Natural killer cell (primary cell): ENCODE results near the gene MRPS5. TPM values are rescaled to one million over a fixed set of nuclear protein-coding genes. Genes with fewer than 3 reads are reported as not detected.

Experiments used
- ATAC-seq, 3 donors: fragments of 150-1000 bp in 2 of 3; fragments of 200-7000 bp in 1 of 3; cut with Tn5 transposase; 1 replicate in 1 of 3; 2 replicates in 2 of 3; pipeline ENCODE4 v1.10.0; 2021; ENCODE audit warnings: mild to moderate bottlenecking in 2 of 3, moderate library complexity in 2 of 3
- DNase-seq, 2 donors: peaks; one replicate each; pipeline versions ENCODE4 v3.0.0 to v3.0.0-alpha.2; 2013 to 2021; ENCODE audit warnings: mixed read lengths in 1 of 2
- H3K27ac ChIP-seq: one replicate; pipeline ENCODE4 v1.5.1; 2013; ENCODE audit warnings: mild to moderate bottlenecking, low read length
- H3K27me3 ChIP-seq: one replicate; pipeline ENCODE4 v1.6.1; 2013; ENCODE audit warnings: low read length; ENCODE audit not compliant: control insufficient read depth, insufficient read depth
- H3K36me3 ChIP-seq: one replicate; pipeline ENCODE4 v1.6.1; 2013; ENCODE audit warnings: low read length; ENCODE audit not compliant: control insufficient read depth, insufficient read depth
- H3K4me1 ChIP-seq: one replicate; pipeline ENCODE4 v1.6.1; 2013; ENCODE audit warnings: low read length; ENCODE audit not compliant: control insufficient read depth, insufficient read depth
- H3K4me3 ChIP-seq: one replicate; pipeline ENCODE4 v1.5.1; 2013; ENCODE audit warnings: low read length
- H3K9me3 ChIP-seq: one replicate; pipeline ENCODE4 v1.6.1; 2013; ENCODE audit warnings: low read length; ENCODE audit not compliant: control insufficient read depth, insufficient read depth
- H3K27ac Mint-ChIP-seq, 2 donors: one replicate each; pipeline ENCODE4 v1.8.0; 2022; ENCODE audit warnings: mild to moderate bottlenecking in 2 of 2, mixed read lengths in 2 of 2, moderate library complexity in 1 of 2
- H3K27me3 Mint-ChIP-seq, 2 donors: one replicate each; pipeline ENCODE4 v1.8.0; 2022; ENCODE audit warnings: low read depth in 2 of 2, mixed read lengths in 2 of 2
- H3K36me3 Mint-ChIP-seq: one replicate; pipeline ENCODE4 v1.8.0; 2022; ENCODE audit warnings: mixed read lengths
- H3K4me1 Mint-ChIP-seq, 2 donors: one replicate each; pipeline ENCODE4 v1.8.0; 2022; ENCODE audit warnings: mixed read lengths in 2 of 2
- H3K4me3 Mint-ChIP-seq: one replicate; pipeline ENCODE4 v1.8.0; 2022; ENCODE audit warnings: mild to moderate bottlenecking, moderate library complexity, mixed read lengths
- H3K9me3 Mint-ChIP-seq, 2 donors: one replicate each; pipeline ENCODE4 v1.8.0; 2022; ENCODE audit warnings: mixed read lengths in 2 of 2
- CTCF ChIP-seq: fragments of 200-600 bp; IDR thresholded peaks from one replicate; pipeline ENCODE4 v1.8.0; 2022; ENCODE audit warnings: antibody characterized with exemption
- WGBS: methylation state at CpG from one replicate; pipeline ENCODE4 v1.1.7; 2013; ENCODE audit warnings: missing lambda C conversion rate; ENCODE audit not compliant: insufficient coverage; 5-methylcytosine and 5-hydroxymethylcytosine counted together
- intact Hi-C: fragments of 100-400 bp; cut with micrococcal nuclease; formaldehyde crosslinking; loops from one replicate; pipeline ENCODE4 v1.14.2; 2022
- total RNA-seq, 4 donors: library from RNA; stranded (reverse); fragments of 120-200 nt in 1 of 4; gene quantifications; one replicate each; pipeline versions ENCODE4 v1.2.3 to v1.2.4, GENCODE V29; 2013 to 2022

Gene MRPS5
- total RNA-seq, 3 donors from 2014 or later (not counting 1 experiment from before 2014, with no cell fraction given) = 26.4 to 40.0 (median 29.8) TPM

GRCh38 chr2:95075440-95076132 lies 46.0 kb downstream of the MRPS5 start:
- H3K27me3 Mint-ChIP-seq = peaks cover 12 to 14% of the 10 kb centered on the region in 2 donors
- peaks cover 5 to 6% of the 10 kb centered on the region in 2 donors for H3K4me1 Mint-ChIP-seq

GRCh38 chr2:95074663-95075439 lies 46.8 kb downstream of the MRPS5 start:
- peaks cover 43% of the 10 kb centered on the region for H3K4me1 ChIP-seq
- peak in 1 of 2 donors; percentile 83 for DNase-seq
- peaks cover 5 to 6% of the 10 kb centered on the region in 2 donors for H3K4me1 Mint-ChIP-seq
- H3K36me3 Mint-ChIP-seq = no peaks in the 10 kb centered on the region
- no peak for TF ChIP-seq CTCF
- no peaks in the 10 kb centered on the region for H3K9me3 ChIP-seq
- H3K27ac Mint-ChIP-seq = no peak overlapping the region
- H3K27me3 ChIP-seq = no peaks in the 10 kb centered on the region
- 47% methylated on average over 15 of the region's 15 CpGs for WGBS
- no peaks in the 10 kb centered on the region for H3K36me3 ChIP-seq
- peaks cover 12 to 14% of the 10 kb centered on the region in 2 donors for H3K27me3 Mint-ChIP-seq
- no peak overlapping the region for H3K4me3 ChIP-seq
- no peak overlapping the region for H3K27ac ChIP-seq
- intact Hi-C loops = loop anchor here (5.0 kb wide), 1 partner anchor 132 kb away; the partner anchor contains the start of gene ZNF892
- peak in 1 of 3 donors; percentile 28 for ATAC-seq
- no peak overlapping the region for H3K4me3 Mint-ChIP-seq
- H3K9me3 Mint-ChIP-seq = no peaks in the 10 kb centered on the region

More at GRCh38 chr2:95075440-95076132, 46.0 kb downstream of the MRPS5 start:
- 80% methylated on average over 7 of the region's 8 CpGs for WGBS
- Histone ChIP-seq H3K27me3 (no peaks in the 10 kb centered on the region), H3K36me3 (no peaks in the 10 kb centered on the region), H3K4me3 (no peak overlapping the region), H3K9me3 (no peaks in the 10 kb centered on the region), H3K4me1 (peaks cover 43% of the 10 kb centered on the region), H3K27ac (no peak overlapping the region)
- Mint-ChIP-seq H3K4me3 (no peak overlapping the region), H3K36me3 (no peaks in the 10 kb centered on the region), H3K9me3 (no peaks in the 10 kb centered on the region), H3K27ac (no peak overlapping the region)
- intact Hi-C loops = loop anchor here (1.0 to 5.0 kb wide), 2 partner anchors 40 to 132 kb away; partner anchors contain the start of gene ZNF892
- no peak for ATAC-seq
- DNase-seq = peak in 1 of 2 donors; percentile 54
- no peak for TF ChIP-seq CTCF

DNA sequence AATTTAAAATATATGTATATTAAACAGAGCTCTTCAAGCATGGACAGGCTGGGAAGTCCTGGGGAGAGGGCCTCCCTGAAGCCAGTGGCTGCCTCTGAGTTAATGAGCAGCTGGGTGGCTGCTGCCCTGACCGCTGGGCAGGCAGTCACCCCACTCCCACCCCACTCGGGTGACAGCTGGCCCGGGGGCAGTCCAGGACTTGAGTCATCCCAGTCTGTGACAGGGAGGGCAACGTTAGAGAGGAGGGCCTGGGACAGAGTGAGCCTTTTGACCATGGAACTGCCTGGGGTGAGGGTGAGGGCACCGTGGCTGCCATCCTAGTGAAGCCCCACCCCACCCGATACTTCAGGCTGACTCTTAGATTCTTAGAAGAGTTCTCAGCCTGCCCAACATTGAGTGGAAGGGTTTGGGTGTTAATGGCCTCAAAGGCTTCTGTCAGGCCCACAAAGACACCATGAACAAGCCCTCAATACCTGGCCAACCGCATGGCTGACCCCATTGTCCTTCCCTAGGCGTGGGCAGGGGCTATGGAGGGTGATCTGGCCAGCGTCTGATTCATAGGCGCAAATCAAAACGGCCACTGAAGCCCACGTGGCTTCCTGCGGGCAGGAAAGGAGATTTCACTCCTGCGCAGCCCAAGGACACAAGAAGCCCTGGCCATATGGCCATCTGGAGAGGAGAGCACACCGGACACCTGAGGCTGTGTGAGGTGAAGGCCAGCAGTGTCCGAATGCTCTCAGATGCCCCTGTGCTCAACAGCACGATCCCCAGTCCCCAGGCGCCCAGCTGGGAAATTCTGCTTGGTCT lies 47.5 kb downstream of the MRPS5 start:
- intact Hi-C loops = no loop called here
- Mint-ChIP-seq H3K27me3 (peaks cover 12 to 14% of the 10 kb centered on the region in 2 donors), H3K9me3 (no peaks in the 10 kb centered on the region), H3K4me1 (peaks cover 5 to 6% of the 10 kb centered on the region in 2 donors), H3K4me3 (no peak overlapping the region), H3K36me3 (no peaks in the 10 kb centered on the region), H3K27ac (no peak overlapping the region)
- H3K4me1 ChIP-seq = peaks cover 43% of the 10 kb centered on the region
- H3K4me3 ChIP-seq = no peak overlapping the region
- no peaks in the 10 kb centered on the region for H3K9me3 ChIP-seq
- peak overlapping the region; percentile 39 for H3K27ac ChIP-seq
- ATAC-seq (no peak), DNase-seq (peak in 1 of 2 donors; percentile 20)
- WGBS = 51% methylated on average over 17 of the region's 18 CpGs
- no peak for TF ChIP-seq CTCF
- H3K36me3 ChIP-seq = no peaks in the 10 kb centered on the region
- H3K27me3 ChIP-seq = no peaks in the 10 kb centered on the region
